HEK293 (cell line): ENCODE data around the gene PRPF31.

ENCODE experiments used
- CTCF ChIA-PET: fragments of 350-600 bp; formaldehyde crosslinking; extraction: SDS; loops from one replicate; lab custom pipeline; 2021; ENCODE audit warnings: antibody characterized with exemption; lab: Yijun Ruan, JAX
- POLR2A ChIA-PET: fragments of 300-600 bp; formaldehyde crosslinking; extraction: SDS; loops from one replicate; lab custom pipeline; 2020; ENCODE audit warnings: antibody characterized with exemption, inconsistent platforms; lab: Yijun Ruan, JAX
- H3K27ac ChIP-seq: fragments of 200-500 bp; sonication (Bioruptor generic); 2 replicates; pipeline ENCODE4 v1.5.1; 2014; ENCODE audit warnings: low read depth, low read length, control low read depth, inconsistent platforms; ENCODE audit errors: extremely low read depth
- H3K36me3 ChIP-seq, 2 experiments: fragments of 200-500 bp in 1 of 2; sonication (Bioruptor generic) in 1 of 2; 1 replicate in 1 of 2; 2 replicates in 1 of 2; pipeline ENCODE4 v1.5.1; 2014 to 2017; ENCODE audit warnings: inconsistent platforms in 2 of 2, low read length in 2 of 2; ENCODE audit not compliant: control insufficient read depth in 2 of 2, insufficient read depth in 1 of 2
- H3K4me1 ChIP-seq: fragments of 200-500 bp; sonication (Bioruptor generic); 2 replicates; pipeline ENCODE4 v1.5.1; 2014; ENCODE audit warnings: mild to moderate bottlenecking, low read length, inconsistent platforms; ENCODE audit not compliant: control insufficient read depth, insufficient read depth
- H3K4me3 ChIP-seq: 2 replicates; pipeline ENCODE4 v1.5.1; 2011; ENCODE audit warnings: low read depth, mild to moderate bottlenecking, control low read depth, low read length, moderate library complexity
- H3K9me3 ChIP-seq: fragments of 200-500 bp; sonication (Bioruptor generic); 2 replicates; pipeline ENCODE4 v1.5.1; 2014; ENCODE audit warnings: low read depth, low read length, inconsistent platforms; ENCODE audit not compliant: control insufficient read depth, insufficient read depth
- HOXC10 ChIP-seq: sonication (generic); formaldehyde crosslinking; IDR thresholded peaks from 2 replicates; pipeline ENCODE4 v1.8.1; 2023; ENCODE audit warnings: mild to moderate bottlenecking, missing genetic modification reagents
- IKZF3 ChIP-seq: fragments of 450-650 bp; IDR thresholded peaks from 2 replicates; pipeline ENCODE4 v1.5.0; 2018; ENCODE audit warnings: missing biosample characterization, mild to moderate bottlenecking, missing genetic modification characterization, moderate library complexity
- MZF1 ChIP-seq: fragments of 450-650 bp; formaldehyde crosslinking; IDR thresholded peaks from 2 replicates; pipeline ENCODE4 v1.5.1; 2017; ENCODE audit warnings: missing biosample characterization, missing genetic modification characterization, borderline replicate concordance
- RBAK ChIP-seq: fragments of 450-650 bp; formaldehyde crosslinking; IDR thresholded peaks from 2 replicates; pipeline ENCODE4 v1.5.1; 2016; ENCODE audit warnings: missing biosample characterization, missing genetic modification characterization
- SCRT1 ChIP-seq: fragments of 450-650 bp; formaldehyde crosslinking; IDR thresholded peaks from 2 replicates; pipeline ENCODE4 v1.5.1; 2016; ENCODE audit warnings: missing biosample characterization, missing genetic modification characterization, borderline replicate concordance
- SCRT2 ChIP-seq: fragments of 450-650 bp; formaldehyde crosslinking; IDR thresholded peaks from 2 replicates; pipeline ENCODE4 v1.5.1; 2016; ENCODE audit warnings: missing biosample characterization, missing genetic modification characterization
- SP7 ChIP-seq: fragments of 450-650 bp; formaldehyde crosslinking; IDR thresholded peaks from 2 replicates; pipeline ENCODE4 v1.5.1; 2016; ENCODE audit warnings: missing biosample characterization, missing genetic modification characterization
- YY1 ChIP-seq: fragments of 450-650 bp; formaldehyde crosslinking; IDR thresholded peaks from 2 replicates; pipeline ENCODE4 v1.5.1; 2018; ENCODE audit warnings: missing biosample characterization, missing genetic modification characterization
- ZIC2 ChIP-seq: fragments of 450-650 bp; formaldehyde crosslinking; IDR thresholded peaks from 2 replicates; pipeline ENCODE4 v1.5.1; 2016; ENCODE audit warnings: missing biosample characterization, missing genetic modification characterization
- ZNF114 ChIP-seq: fragments of 450-650 bp; formaldehyde crosslinking; IDR thresholded peaks from 2 replicates; pipeline ENCODE4 v1.5.0; 2017; ENCODE audit warnings: missing biosample characterization, missing genetic modification characterization
- ZNF157 ChIP-seq: fragments of 450-650 bp; formaldehyde crosslinking; IDR thresholded peaks from 2 replicates; pipeline ENCODE4 v1.5.1; 2016; ENCODE audit warnings: missing biosample characterization, missing genetic modification characterization
- ZNF19 ChIP-seq: fragments of 450-650 bp; formaldehyde crosslinking; IDR thresholded peaks from 2 replicates; pipeline ENCODE4; 2016; ENCODE audit warnings: missing biosample characterization, missing genetic modification characterization, low read depth
- ZNF223 ChIP-seq: fragments of 450-650 bp; formaldehyde crosslinking; IDR thresholded peaks from 2 replicates; pipeline ENCODE4 v1.5.1; 2016; ENCODE audit warnings: missing biosample characterization, missing genetic modification characterization
- ZNF23 ChIP-seq: fragments of 450-650 bp; formaldehyde crosslinking; IDR thresholded peaks from 2 replicates; pipeline ENCODE4 v1.5.1; 2016; ENCODE audit warnings: missing biosample characterization, missing genetic modification characterization, borderline replicate concordance
- ZNF521 ChIP-seq: fragments of 450-650 bp; formaldehyde crosslinking; IDR thresholded peaks from 2 replicates; pipeline ENCODE4 v1.5.1; 2017; ENCODE audit warnings: missing biosample characterization, mild to moderate bottlenecking, missing genetic modification characterization
- ZNF549 ChIP-seq: fragments of 450-650 bp; IDR thresholded peaks from 2 replicates; pipeline ENCODE4 v1.5.1; 2018; ENCODE audit warnings: missing biosample characterization, missing genetic modification characterization, mild to moderate bottlenecking, inconsistent platforms, moderate library complexity
- ZNF555 ChIP-seq: fragments of 450-650 bp; formaldehyde crosslinking; conservative IDR thresholded peaks from 2 replicates; pipeline ENCODE4 v1.5.1; 2017; ENCODE audit warnings: missing biosample characterization, mild to moderate bottlenecking, missing genetic modification characterization, inconsistent platforms
- ZNF600 ChIP-seq: fragments of 450-650 bp; formaldehyde crosslinking; IDR thresholded peaks from 2 replicates; pipeline ENCODE4 v1.5.1; 2016; ENCODE audit warnings: missing biosample characterization, missing genetic modification characterization
- ZNF626 ChIP-seq: fragments of 450-650 bp; sonication (Bioruptor Pico); formaldehyde crosslinking; IDR thresholded peaks from 2 replicates; pipeline ENCODE4 v1.5.1; 2018; ENCODE audit warnings: missing biosample characterization, missing genetic modification characterization, inconsistent platforms
- ZNF792 ChIP-seq: fragments of 450-650 bp; formaldehyde crosslinking; IDR thresholded peaks from 2 replicates; pipeline ENCODE4 v1.5.1; 2016; ENCODE audit warnings: missing biosample characterization, missing genetic modification characterization
- ZSCAN30 ChIP-seq: fragments of 450-650 bp; IDR thresholded peaks from 2 replicates; pipeline ENCODE4 v1.5.1; 2018; ENCODE audit warnings: missing biosample characterization, mild to moderate bottlenecking, missing genetic modification characterization, moderate library complexity
- TF ChIP-seq, protein P1 (sequence below): fragments of 450-650 bp; formaldehyde crosslinking; IDR thresholded peaks from 2 replicates; pipeline ENCODE4 v1.5.1; 2016; ENCODE audit warnings: missing biosample characterization, missing genetic modification characterization
- TF ChIP-seq, protein P2 (sequence below): fragments of 450-650 bp; formaldehyde crosslinking; IDR thresholded peaks from 2 replicates; pipeline ENCODE4 v1.5.1; 2016; ENCODE audit warnings: missing biosample characterization, missing genetic modification characterization
- TF ChIP-seq, protein P3 (sequence below): fragments of 450-650 bp; formaldehyde crosslinking; IDR thresholded peaks from 2 replicates; pipeline ENCODE4 v1.5.1; 2017; ENCODE audit warnings: missing biosample characterization, missing genetic modification characterization
- TF ChIP-seq, protein P4 (sequence below): fragments of 450-650 bp; formaldehyde crosslinking; IDR thresholded peaks from 2 replicates; pipeline ENCODE4 v1.5.1; 2016; ENCODE audit warnings: missing biosample characterization, missing genetic modification characterization

The PRPF31 gene

DNA sequence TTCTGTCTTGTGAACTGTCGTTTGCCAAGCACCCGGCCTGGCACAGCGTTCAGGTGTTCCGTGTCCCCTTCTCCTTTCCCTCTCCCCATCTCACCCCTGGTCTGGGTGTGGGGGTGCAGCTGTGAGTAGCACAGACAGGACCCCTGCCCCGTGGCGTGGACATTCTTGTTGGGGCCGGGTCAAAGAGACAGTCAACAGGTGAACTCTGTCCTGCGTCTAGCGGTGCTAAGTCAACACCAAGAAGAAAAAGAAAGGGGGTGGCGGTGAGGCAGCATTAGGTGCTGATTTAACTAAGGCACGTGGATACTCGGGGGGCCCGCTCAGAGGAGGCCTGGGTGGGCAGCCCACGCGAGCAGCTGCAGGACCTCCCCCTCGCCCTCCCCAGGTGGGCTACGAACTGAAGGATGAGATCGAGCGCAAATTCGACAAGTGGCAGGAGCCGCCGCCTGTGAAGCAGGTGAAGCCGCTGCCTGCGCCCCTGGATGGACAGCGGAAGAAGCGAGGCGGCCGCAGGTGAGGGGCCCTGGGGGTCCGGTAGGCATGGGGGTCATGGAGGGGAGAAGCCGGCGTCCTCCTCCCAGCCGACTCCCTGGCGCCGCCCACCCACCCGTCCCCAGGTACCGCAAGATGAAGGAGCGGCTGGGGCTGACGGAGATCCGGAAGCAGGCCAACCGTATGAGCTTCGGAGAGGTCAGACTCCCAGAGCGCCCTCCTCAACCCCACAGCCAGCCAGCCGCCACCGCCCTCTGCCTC lies 12.3 kb downstream of the PRPF31 start:
- no peak for TF ChIP-seq ZNF626 (tag by site-specific recombination)
- TF ChIP-seq, protein P1, sequence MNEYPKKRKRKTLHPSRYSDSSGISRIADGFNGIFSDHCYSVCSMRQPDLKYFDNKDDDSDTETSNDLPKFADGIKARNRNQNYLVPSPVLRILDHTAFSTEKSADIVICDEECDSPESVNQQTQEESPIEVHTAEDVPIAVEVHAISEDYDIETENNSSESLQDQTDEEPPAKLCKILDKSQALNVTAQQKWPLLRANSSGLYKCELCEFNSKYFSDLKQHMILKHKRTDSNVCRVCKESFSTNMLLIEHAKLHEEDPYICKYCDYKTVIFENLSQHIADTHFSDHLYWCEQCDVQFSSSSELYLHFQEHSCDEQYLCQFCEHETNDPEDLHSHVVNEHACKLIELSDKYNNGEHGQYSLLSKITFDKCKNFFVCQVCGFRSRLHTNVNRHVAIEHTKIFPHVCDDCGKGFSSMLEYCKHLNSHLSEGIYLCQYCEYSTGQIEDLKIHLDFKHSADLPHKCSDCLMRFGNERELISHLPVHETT, result no peak
- peak; percentile 78 for TF ChIP-seq SCRT2 (tag by site-specific recombination)
- TF ChIP-seq ZNF555 (tag by site-specific recombination), result no peak
- TF ChIP-seq, protein P2, sequence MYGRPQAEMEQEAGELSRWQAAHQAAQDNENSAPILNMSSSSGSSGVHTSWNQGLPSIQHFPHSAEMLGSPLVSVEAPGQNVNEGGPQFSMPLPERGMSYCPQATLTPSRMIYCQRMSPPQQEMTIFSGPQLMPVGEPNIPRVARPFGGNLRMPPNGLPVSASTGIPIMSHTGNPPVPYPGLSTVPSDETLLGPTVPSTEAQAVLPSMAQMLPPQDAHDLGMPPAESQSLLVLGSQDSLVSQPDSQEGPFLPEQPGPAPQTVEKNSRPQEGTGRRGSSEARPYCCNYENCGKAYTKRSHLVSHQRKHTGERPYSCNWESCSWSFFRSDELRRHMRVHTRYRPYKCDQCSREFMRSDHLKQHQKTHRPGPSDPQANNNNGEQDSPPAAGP (tag by site-specific recombination), result no peak
- peak; percentile 58; the same call in 1 of the 2 replicates for TF ChIP-seq SCRT1
- no peak for TF ChIP-seq ZSCAN30 (tag by site-specific recombination)
- TF ChIP-seq ZNF19 (tag by site-specific recombination), result no peak
- TF ChIP-seq ZNF792 (tag by site-specific recombination), result no peak
- TF ChIP-seq ZNF23 (tag by site-specific recombination), result no peak
- CTCF ChIA-PET, result interaction anchor here (0.5 kb wide), 1 partner anchor 1314 kb away, joined by 3 read pairs; no protein-coding TSS in a partner anchor
- Histone ChIP-seq H3K4me3 (no peak overlapping the region), H3K36me3 (peaks cover 17 to 84% of the 10 kb centered on the region in 2 experiments), H3K9me3 (no peaks in the 10 kb centered on the region), H3K4me1 (no peaks in the 10 kb centered on the region), H3K27ac (no peak overlapping the region)
- POLR2A ChIA-PET, result interaction anchor here (0.6 to 6.2 kb wide), 2 partner anchors 9 to 244 kb away, joined by 3 to 37 read pairs; partner anchors contain the start of gene CNOT3

DNA sequence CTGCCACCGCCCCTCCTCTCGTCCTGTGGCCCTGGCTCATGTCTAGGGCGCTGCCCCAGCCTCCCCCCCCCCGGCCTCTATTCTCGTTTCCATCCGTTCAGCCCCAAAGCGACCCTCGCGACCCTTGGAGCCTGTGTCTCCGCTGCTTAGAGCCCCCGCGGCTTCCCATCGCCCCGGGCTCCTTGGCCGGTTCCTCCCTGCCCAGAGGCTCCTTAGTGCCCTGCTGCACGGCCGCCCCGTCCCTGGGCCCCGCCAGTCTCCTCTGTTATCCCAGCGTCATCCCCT lies 12.8 kb downstream of the PRPF31 start:
- TF ChIP-seq ZNF157 (tag by site-specific recombination), result no peak
- no peak for TF ChIP-seq ZNF600 (tag by site-specific recombination)
- no peak for TF ChIP-seq IKZF3 (tag by site-specific recombination)
- TF ChIP-seq ZNF549 (tag by site-specific recombination), result no peak
- no peak for TF ChIP-seq HOXC10 (CRISPR knock-in tag)
- no peak for TF ChIP-seq YY1 (tag by site-specific recombination)
- TF ChIP-seq MZF1 (tag by site-specific recombination), result no peak
- TF ChIP-seq ZNF223 (tag by site-specific recombination), result no peak
- TF ChIP-seq ZNF521 (tag by site-specific recombination), result no peak
- TF ChIP-seq SP7 (tag by site-specific recombination), result no peak
- TF ChIP-seq, protein P2 (tag by site-specific recombination), result no peak
- TF ChIP-seq ZNF114, result no peak
- TF ChIP-seq, protein P3, sequence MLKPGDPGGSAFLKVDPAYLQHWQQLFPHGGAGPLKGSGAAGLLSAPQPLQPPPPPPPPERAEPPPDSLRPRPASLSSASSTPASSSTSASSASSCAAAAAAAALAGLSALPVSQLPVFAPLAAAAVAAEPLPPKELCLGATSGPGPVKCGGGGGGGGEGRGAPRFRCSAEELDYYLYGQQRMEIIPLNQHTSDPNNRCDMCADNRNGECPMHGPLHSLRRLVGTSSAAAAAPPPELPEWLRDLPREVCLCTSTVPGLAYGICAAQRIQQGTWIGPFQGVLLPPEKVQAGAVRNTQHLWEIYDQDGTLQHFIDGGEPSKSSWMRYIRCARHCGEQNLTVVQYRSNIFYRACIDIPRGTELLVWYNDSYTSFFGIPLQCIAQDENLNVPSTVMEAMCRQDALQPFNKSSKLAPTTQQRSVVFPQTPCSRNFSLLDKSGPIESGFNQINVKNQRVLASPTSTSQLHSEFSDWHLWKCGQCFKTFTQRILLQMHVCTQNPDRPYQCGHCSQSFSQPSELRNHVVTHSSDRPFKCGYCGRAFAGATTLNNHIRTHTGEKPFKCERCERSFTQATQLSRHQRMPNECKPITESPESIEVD (tag by site-specific recombination), result no peak
- TF ChIP-seq, protein P4, sequence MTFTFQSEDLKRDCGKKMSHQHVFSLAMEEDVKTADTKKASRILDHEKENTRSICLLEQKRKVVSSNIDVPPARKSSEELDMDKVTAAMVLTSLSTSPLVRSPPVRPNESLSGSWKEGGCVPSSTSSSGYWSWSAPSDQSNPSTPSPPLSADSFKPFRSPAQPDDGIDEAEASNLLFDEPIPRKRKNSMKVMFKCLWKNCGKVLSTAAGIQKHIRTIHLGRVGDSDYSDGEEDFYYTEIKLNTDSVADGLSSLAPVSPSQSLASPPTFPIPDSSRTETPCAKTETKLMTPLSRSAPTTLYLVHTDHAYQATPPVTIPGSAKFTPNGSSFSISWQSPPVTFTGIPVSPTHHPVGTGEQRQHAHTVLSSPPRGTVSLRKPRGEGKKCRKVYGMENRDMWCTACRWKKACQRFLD (tag by site-specific recombination), result no peak
- TF ChIP-seq ZIC2 (tag by site-specific recombination), result no peak
- no peak for TF ChIP-seq RBAK (tag by site-specific recombination)
- Histone ChIP-seq H3K4me3 (no peak overlapping the region), H3K4me1 (no peaks in the 10 kb centered on the region), H3K36me3 (peaks cover 17 to 79% of the 10 kb centered on the region in 2 experiments), H3K9me3 (no peaks in the 10 kb centered on the region), H3K27ac (no peak overlapping the region)
- ChIA-PET CTCF (interaction anchor here (0.5 kb wide), 1 partner anchor 1313 kb away, joined by 3 read pairs; no protein-coding TSS in a partner anchor), POLR2A (interaction anchor here (0.6 to 6.2 kb wide), 2 partner anchors 9 to 244 kb away, joined by 3 to 37 read pairs; partner anchors contain the start of gene CNOT3)
